ENCODE results near the gene CELSR3.

CELSR3 gene

GRCh38 chr3:48662753-48663488 lies at the start of gene CELSR3:
TSS of gene CELSR3 (minus strand) at chr3:48662886. CDS start at chr3:48662634, 252 bp downstream.
- DNase-seq (ENCODE audit: low read depth in 3 of 3), result peak; percentile 48 to 59 (median 51)

- DNase-seq (ENCODE audit: low read depth in 3 of 3), result no peak
These were observed 49.0 kb upstream of the CELSR3 start for GRCh38 chr3:48711727-48712126.

GRCh38 chr3:48709051-48709461 lies 46.4 kb upstream of the CELSR3 start:
- DNase-seq (ENCODE audit: low read depth in 3 of 3), result no peak

- no peak for DNase-seq (ENCODE audit: low read depth in 3 of 3)
These were observed 45.8 kb upstream of the CELSR3 start for GRCh38 chr3:48708481-48708889.

- DNase-seq (ENCODE audit: low read depth in 3 of 3), result no peak
These were observed 44.5 kb upstream of the CELSR3 start for GRCh38 chr3:48707157-48707556.

GRCh38 chr3:48702320-48702920 lies 39.7 kb upstream of the CELSR3 start:
- no peak for DNase-seq (ENCODE audit: low read depth in 3 of 3)

- no peak for DNase-seq (ENCODE audit: low read depth in 3 of 3)
These were observed 38.2 kb upstream of the CELSR3 start for GRCh38 chr3:48700731-48701405.

- DNase-seq (ENCODE audit: low read depth in 3 of 3), result no peak
These were observed 36.2 kb upstream of the CELSR3 start for GRCh38 chr3:48698891-48699290.

- DNase-seq (ENCODE audit: low read depth in 3 of 3), result no peak
These were observed 35.3 kb upstream of the CELSR3 start for GRCh38 chr3:48697952-48698351.

GRCh38 chr3:48696601-48697000 lies 33.9 kb upstream of the CELSR3 start:
- no peak for DNase-seq (ENCODE audit: low read depth in 3 of 3)

GRCh38 chr3:48696156-48696555 lies 33.5 kb upstream of the CELSR3 start:
- no peak for DNase-seq (ENCODE audit: low read depth in 3 of 3)

GRCh38 chr3:48695393-48695753 lies 32.7 kb upstream of the CELSR3 start:
- DNase-seq (ENCODE audit: low read depth in 3 of 3), result no peak

- DNase-seq (ENCODE audit: low read depth in 3 of 3), result no peak
These were observed 32.1 kb upstream of the CELSR3 start for GRCh38 chr3:48694610-48695392.

GRCh38 chr3:48693826-48694225 lies 31.1 kb upstream of the CELSR3 start:
- DNase-seq (ENCODE audit: low read depth in 3 of 3), result no peak

GRCh38 chr3:48692551-48692950 lies 29.9 kb upstream of the CELSR3 start:
- DNase-seq (ENCODE audit: low read depth in 3 of 3), result no peak

GRCh38 chr3:48690846-48691458 lies 28.3 kb upstream of the CELSR3 start:
- DNase-seq (ENCODE audit: low read depth in 3 of 3), result no peak

- DNase-seq (ENCODE audit: low read depth in 3 of 3), result no peak
These were observed 26.7 kb upstream of the CELSR3 start for GRCh38 chr3:48689384-48689783.

- DNase-seq (ENCODE audit: low read depth in 3 of 3), result no peak
These were observed 26.0 kb upstream of the CELSR3 start for GRCh38 chr3:48688737-48689075.

GRCh38 chr3:48688032-48688736 lies 25.5 kb upstream of the CELSR3 start:
- no peak for DNase-seq (ENCODE audit: low read depth in 3 of 3)

- DNase-seq (ENCODE audit: low read depth in 3 of 3), result no peak
These were observed 24.6 kb upstream of the CELSR3 start for GRCh38 chr3:48687220-48687678.

- DNase-seq (ENCODE audit: low read depth in 3 of 3), result no peak
These were observed 24.0 kb upstream of the CELSR3 start for GRCh38 chr3:48686538-48687219.

Data from stimulated activated CD4-positive, alpha-beta T cell treated with anti-CD3 and anti-CD28 coated beads, TNF-alpha, amount 100 ng/mL, for 48 hours (primary cell).